Neutrophil (primary cell): ENCODE data around the gene CPNE4.

Source experiments
- H3K27ac ChIP-seq: fragments of 200-600 bp; sonication (generic); 2 replicates; pipeline ENCODE4 v1.5.1; 2016; ENCODE audit warnings: mild to moderate bottlenecking, moderate library complexity
- H3K27me3 ChIP-seq: fragments of 200-600 bp; sonication (generic); 2 replicates; pipeline ENCODE4 v1.6.0; 2016; ENCODE audit warnings: mild to moderate bottlenecking
- H3K36me3 ChIP-seq: fragments of 200-600 bp; sonication (generic); 2 replicates; pipeline ENCODE4 v1.5.1; 2017
- H3K4me1 ChIP-seq, 2 experiments: fragments of 200-600 bp in 1 of 2; sonication (generic) in 1 of 2; 1 replicate in 1 of 2; 2 replicates in 1 of 2; pipeline versions ENCODE4 v1.5.1 to v1.6.1; 2013 to 2016; ENCODE audit warnings: low read depth in 1 of 2, low read length in 1 of 2, mild to moderate bottlenecking in 1 of 2, moderate library complexity in 1 of 2; ENCODE audit not compliant: control insufficient read depth in 1 of 2, insufficient read depth in 1 of 2
- H3K4me3 ChIP-seq, 2 experiments: fragments of 200-600 bp in 1 of 2; sonication (generic) in 1 of 2; 1 replicate in 1 of 2; 2 replicates in 1 of 2; pipeline ENCODE4 v1.5.1; 2013 to 2016; ENCODE audit warnings: low read depth in 1 of 2, low read length in 1 of 2, mild to moderate bottlenecking in 1 of 2, moderate library complexity in 1 of 2
- H3K9me3 ChIP-seq: fragments of 200-600 bp; sonication (generic); 2 replicates; pipeline ENCODE4 v1.5.1; 2016
- CTCF ChIP-seq: fragments of 200-600 bp; sonication (generic); IDR thresholded peaks from 2 replicates; pipeline ENCODE4 v1.5.1; 2016; ENCODE audit warnings: antibody characterized with exemption

The CPNE4 gene

GRCh38 chr3:131586277-131586676 is 448.5 kb downstream of the CPNE4 start:
- Histone ChIP-seq H3K27me3 (no peaks in the 10 kb centered on the region), H3K4me1 (no peaks in the 10 kb centered on the region), H3K27ac (no peak overlapping the region), H3K4me3 (no peak overlapping the region), H3K36me3 (no peaks in the 10 kb centered on the region), H3K9me3 (no peaks in the 10 kb centered on the region)
- no peak for TF ChIP-seq CTCF

- Histone ChIP-seq H3K27me3 (no peaks in the 10 kb centered on the region), H3K4me1 (no peaks in the 10 kb centered on the region), H3K36me3 (no peaks in the 10 kb centered on the region), H3K9me3 (no peaks in the 10 kb centered on the region), H3K27ac (no peak overlapping the region), H3K4me3 (no peak overlapping the region)
- TF ChIP-seq CTCF = no peak
These were observed 452.4 kb downstream of the CPNE4 start for GRCh38 chr3:131582438-131582837.

- Histone ChIP-seq H3K27me3 (peaks cover 13% of the 10 kb centered on the region), H3K9me3 (no peaks in the 10 kb centered on the region)
These were observed 466.4 kb downstream of the CPNE4 start for GRCh38 chr3:131568460-131568859.

GRCh38 chr3:131564812-131565211 is 470.0 kb downstream of the CPNE4 start:
- H3K27me3 ChIP-seq = peaks cover 47% of the 10 kb centered on the region
- H3K4me1 ChIP-seq = no peaks in the 10 kb centered on the region
- no peak for TF ChIP-seq CTCF
- H3K27ac ChIP-seq = no peak overlapping the region
- no peaks in the 10 kb centered on the region for H3K9me3 ChIP-seq
- no peak overlapping the region for H3K4me3 ChIP-seq
- no peaks in the 10 kb centered on the region for H3K36me3 ChIP-seq

More at GRCh38 chr3:131568460-131568859, 466.4 kb downstream of the CPNE4 start:
- H3K4me1 ChIP-seq = no peaks in the 10 kb centered on the region
- H3K36me3 ChIP-seq = no peaks in the 10 kb centered on the region
- H3K27ac ChIP-seq = no peak overlapping the region
- no peak for TF ChIP-seq CTCF
- no peak overlapping the region for H3K4me3 ChIP-seq

GRCh38 chr3:131561511-131561910 is 473.3 kb downstream of the CPNE4 start:
- Histone ChIP-seq H3K4me1 (no peaks in the 10 kb centered on the region), H3K36me3 (no peaks in the 10 kb centered on the region), H3K27me3 (peaks cover 62% of the 10 kb centered on the region), H3K4me3 (no peak overlapping the region), H3K9me3 (no peaks in the 10 kb centered on the region), H3K27ac (no peak overlapping the region)
- TF ChIP-seq CTCF = no peak

GRCh38 chr3:131560795-131561194 is 474.0 kb downstream of the CPNE4 start:
- H3K4me3 ChIP-seq = no peak overlapping the region
- H3K36me3 ChIP-seq = no peaks in the 10 kb centered on the region
- TF ChIP-seq CTCF = no peak
- H3K27ac ChIP-seq = no peak overlapping the region
- H3K9me3 ChIP-seq = no peaks in the 10 kb centered on the region
- H3K27me3 ChIP-seq = peaks cover 62% of the 10 kb centered on the region
- no peaks in the 10 kb centered on the region for H3K4me1 ChIP-seq
